ENCODE data around the gene PAXX. TPM values are rescaled to one million over a fixed set of nuclear protein-coding genes. Genes with fewer than 3 reads are reported as not detected.

Gene PAXX
- total and polyA plus RNA-seq, 9 donors = 1.1 to 48.9 (median 37.5) TPM

- TF ChIP-seq CTCF (IDR thresholded peaks at IDR 0.05) (peak; percentile 90 to 91 (median 90)), EP300 (IDR thresholded peaks at IDR 0.05) (no peak), POLR2A (IDR thresholded peaks at IDR 0.05) (peak; percentile 16)
- no peak overlapping the region for H3K27ac ChIP-seq
- peaks cover 1% of the 10 kb centered on the region for H3K4me1 ChIP-seq (ENCODE audit: insufficient read depth)
- peak; percentile 75 to 87 (median 86) for DNase-seq
- no peaks in the 10 kb centered on the region for H3K36me3 ChIP-seq
- H3K27me3 ChIP-seq = no peaks in the 10 kb centered on the region
- H3K4me3 ChIP-seq = no peak overlapping the region
- no peaks in the 10 kb centered on the region for H3K9me3 ChIP-seq
- WGBS, 3 donors = 12 to 18% (median 16%) methylated on average over 22 to 24 of the region's 24 CpGs
- intact Hi-C loops (cut with DNase I) = loop anchor here (2.0 to 5.0 kb wide), 5 partner anchors 83 to 248 kb away; partner anchors contain the start of genes LCN12 (in 1 of the 4) and PHPT1 (in 1 of the 4)
Measured at GRCh38 chr9:137034709-137035506, 42.7 kb downstream of the PAXX start.

- Histone ChIP-seq H3K36me3 (no peaks in the 10 kb centered on the region), H3K27ac (no peak overlapping the region), H3K9me3 (no peaks in the 10 kb centered on the region), H3K4me3 (no peak overlapping the region), H3K27me3 (no peaks in the 10 kb centered on the region), H3K4me1 (ENCODE audit: insufficient read depth) (peaks cover 1% of the 10 kb centered on the region)
- TF ChIP-seq POLR2A (IDR thresholded peaks at IDR 0.05) (no peak), CTCF (IDR thresholded peaks at IDR 0.05) (no peak), EP300 (IDR thresholded peaks at IDR 0.05) (no peak)
- no peak for DNase-seq
- intact Hi-C loops (cut with DNase I) = loop anchor here in 3 of 4 donors (2.0 to 5.0 kb wide), 3 partner anchors 89 to 248 kb away; no protein-coding TSS in a partner anchor
- 10 to 30% (median 14%) methylated on average over 9 of the region's 9 CpGs for WGBS, 3 donors
Measured at GRCh38 chr9:137035507-137035834, 43.2 kb downstream of the PAXX start.

- no peak for DNase-seq
- H3K4me3 ChIP-seq = no peak overlapping the region
- peaks cover 1% of the 10 kb centered on the region for H3K4me1 ChIP-seq (ENCODE audit: insufficient read depth)
- intact Hi-C loops (cut with DNase I) = loop anchor here in 3 of 4 donors (2.0 to 5.0 kb wide), 4 partner anchors 89 to 249 kb away; no protein-coding TSS in a partner anchor
- no peak overlapping the region for H3K27ac ChIP-seq
- no peaks in the 10 kb centered on the region for H3K27me3 ChIP-seq
- no peaks in the 10 kb centered on the region for H3K9me3 ChIP-seq
- TF ChIP-seq EP300 (IDR thresholded peaks at IDR 0.05) (no peak), CTCF (IDR thresholded peaks at IDR 0.05) (no peak), POLR2A (IDR thresholded peaks at IDR 0.05) (no peak)
- H3K36me3 ChIP-seq = no peaks in the 10 kb centered on the region
- WGBS, 3 donors = 58 to 74% (median 60%) methylated on average over 8 of the region's 8 CpGs
Measured at GRCh38 chr9:137035937-137036336, 43.7 kb downstream of the PAXX start.

- TF ChIP-seq EP300 (IDR thresholded peaks at IDR 0.05) (no peak), CTCF (IDR thresholded peaks at IDR 0.05) (no peak)
- peaks cover 1% of the 10 kb centered on the region for H3K4me1 ChIP-seq (ENCODE audit: insufficient read depth)
- intact Hi-C loops (cut with DNase I) = loop anchor here in 2 of 4 donors (2.0 to 5.0 kb wide), 2 partner anchors 250 kb away; no protein-coding TSS in a partner anchor
Measured at GRCh38 chr9:137037035-137037434, 44.8 kb downstream of the PAXX start.

More at GRCh38 chr9:137037035-137037434, 44.8 kb downstream of the PAXX start:
- Histone ChIP-seq H3K4me3 (no peak overlapping the region), H3K27me3 (no peaks in the 10 kb centered on the region), H3K27ac (no peak overlapping the region), H3K36me3 (no peaks in the 10 kb centered on the region), H3K9me3 (no peaks in the 10 kb centered on the region)
- DNase-seq = no peak
- WGBS, 3 donors = 60 to 62% (median 60%) methylated on average over 13 of the region's 13 CpGs
